ENCODE data around the gene LHPP. TPM values are rescaled to one million over a fixed set of nuclear protein-coding genes. Genes with fewer than 3 reads are reported as not detected.

Gene LHPP
- total RNA-seq, 2 donors from 2014 or later = 4.4 to 6.1 TPM

GRCh38 chr10:124508070-124508667 lies 46.5 kb downstream of the LHPP start:
- no peaks in the 10 kb centered on the region for H3K27me3 Mint-ChIP-seq
- no peak overlapping the region for H3K4me3 Mint-ChIP-seq
- H3K9me3 Mint-ChIP-seq = no peaks in the 10 kb centered on the region
- peaks cover 0 to 5% of the 10 kb centered on the region in 2 donors for H3K4me1 Mint-ChIP-seq (ENCODE audit: low read depth in 2 of 2)
- no peak for DNase-seq (ENCODE audit: low spot score)
- no peak overlapping the region for H3K27ac Mint-ChIP-seq
- H3K36me3 Mint-ChIP-seq = no peaks in the 10 kb centered on the region
- no peak for ATAC-seq

DNA sequence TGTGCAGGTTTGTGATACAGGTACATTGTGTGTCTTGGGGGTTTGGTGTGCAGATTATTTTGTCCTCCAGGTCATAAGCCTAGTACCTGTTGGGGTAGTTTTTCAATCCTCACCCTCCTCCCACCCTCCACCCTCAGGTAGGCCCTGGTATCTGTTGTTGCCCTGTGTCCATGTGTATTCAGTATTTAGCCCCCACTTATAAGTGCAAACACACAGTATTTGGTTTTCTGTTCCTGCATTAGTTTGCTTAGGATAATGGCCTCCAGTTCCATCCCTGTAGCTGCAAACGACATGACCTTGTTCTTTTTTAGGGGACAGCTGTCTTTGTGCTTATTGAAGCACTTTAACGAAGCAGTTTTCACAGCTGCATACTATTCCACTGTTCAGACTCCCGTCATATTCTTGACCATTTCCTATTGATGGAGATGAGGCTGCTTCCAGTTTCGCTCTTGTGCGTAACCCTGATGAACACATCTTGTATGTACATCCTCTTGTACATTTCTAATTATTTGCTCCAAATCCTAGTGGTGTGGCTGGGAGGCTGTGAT lies 47.4 kb downstream of the LHPP start:
- no peak overlapping the region for H3K27ac Mint-ChIP-seq
- H3K4me3 Mint-ChIP-seq = no peak overlapping the region
- H3K36me3 Mint-ChIP-seq = no peaks in the 10 kb centered on the region
- H3K27me3 Mint-ChIP-seq = no peaks in the 10 kb centered on the region
- ATAC-seq (no peak), DNase-seq (ENCODE audit: low spot score) (no peak)
- H3K9me3 Mint-ChIP-seq = no peaks in the 10 kb centered on the region
- peaks cover 0 to 5% of the 10 kb centered on the region in 2 donors for H3K4me1 Mint-ChIP-seq (ENCODE audit: low read depth in 2 of 2)

GRCh38 chr10:124509880-124510632 lies 48.4 kb downstream of the LHPP start:
- peaks cover 0 to 5% of the 10 kb centered on the region in 2 donors for H3K4me1 Mint-ChIP-seq (ENCODE audit: low read depth in 2 of 2)
- no peak for ATAC-seq
- H3K27me3 Mint-ChIP-seq = no peaks in the 10 kb centered on the region
- no peaks in the 10 kb centered on the region for H3K36me3 Mint-ChIP-seq
- H3K4me3 Mint-ChIP-seq = no peak overlapping the region
- H3K9me3 Mint-ChIP-seq = no peaks in the 10 kb centered on the region
- no peak for DNase-seq (ENCODE audit: low spot score)
- no peak overlapping the region for H3K27ac Mint-ChIP-seq

GRCh38 chr10:124510759-124511158 lies 49.1 kb downstream of the LHPP start:
- H3K4me3 Mint-ChIP-seq = no peak overlapping the region
- peaks cover 0 to 5% of the 10 kb centered on the region in 2 donors for H3K4me1 Mint-ChIP-seq (ENCODE audit: low read depth in 2 of 2)
- H3K9me3 Mint-ChIP-seq = no peaks in the 10 kb centered on the region
- no peaks in the 10 kb centered on the region for H3K27me3 Mint-ChIP-seq
- H3K27ac Mint-ChIP-seq = no peak overlapping the region
- no peaks in the 10 kb centered on the region for H3K36me3 Mint-ChIP-seq
- no peak for ATAC-seq
- no peak for DNase-seq (ENCODE audit: low spot score)

DNA sequence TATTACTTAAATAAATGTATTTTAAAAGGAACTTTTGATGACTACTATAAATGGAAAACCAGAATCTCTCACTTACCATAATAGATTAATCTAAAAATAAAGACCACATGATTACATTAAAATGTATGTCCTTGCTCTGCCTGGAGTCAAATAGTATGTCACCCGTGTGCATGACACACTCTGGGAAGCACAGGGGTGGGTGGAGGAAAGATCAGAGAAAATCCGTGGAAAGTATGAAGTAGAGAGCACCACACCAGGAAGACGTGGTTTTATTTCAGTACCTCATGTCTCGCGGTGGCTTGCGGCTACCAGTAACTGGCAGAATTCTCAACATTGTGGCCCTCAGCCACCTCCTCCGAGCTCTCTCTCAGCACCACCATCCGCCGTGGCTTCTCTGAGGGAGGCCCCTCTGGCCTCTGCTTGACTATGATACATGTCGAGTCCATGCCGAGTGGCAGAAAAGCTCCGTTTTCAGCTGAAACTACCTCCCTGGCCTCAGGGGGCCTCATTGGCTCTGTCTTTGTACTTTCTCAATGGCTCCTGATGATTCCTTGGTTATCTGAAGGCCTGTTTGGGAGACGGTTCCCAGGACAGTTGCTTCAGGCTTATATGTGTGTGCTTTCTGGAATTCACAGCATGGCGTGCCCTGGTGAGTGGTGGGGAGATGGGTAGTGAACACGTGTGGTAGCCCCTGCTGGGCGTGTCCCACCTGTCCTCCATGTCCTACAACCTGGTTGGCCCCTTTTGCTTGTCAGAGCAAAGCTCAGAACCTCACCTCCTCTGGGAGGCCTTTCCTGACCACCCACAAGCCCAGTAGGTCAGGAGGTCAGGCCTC lies 49.8 kb downstream of the LHPP start:
- no peaks in the 10 kb centered on the region for H3K9me3 Mint-ChIP-seq
- no peak overlapping the region for H3K4me3 Mint-ChIP-seq
- DNase-seq (ENCODE audit: low spot score) (no peak), ATAC-seq (no peak)
- H3K27ac Mint-ChIP-seq = no peak overlapping the region
- H3K4me1 Mint-ChIP-seq (ENCODE audit: low read depth in 2 of 2) = peaks cover 0 to 5% of the 10 kb centered on the region in 2 donors
- no peaks in the 10 kb centered on the region for H3K27me3 Mint-ChIP-seq
- H3K36me3 Mint-ChIP-seq = no peaks in the 10 kb centered on the region

DNA sequence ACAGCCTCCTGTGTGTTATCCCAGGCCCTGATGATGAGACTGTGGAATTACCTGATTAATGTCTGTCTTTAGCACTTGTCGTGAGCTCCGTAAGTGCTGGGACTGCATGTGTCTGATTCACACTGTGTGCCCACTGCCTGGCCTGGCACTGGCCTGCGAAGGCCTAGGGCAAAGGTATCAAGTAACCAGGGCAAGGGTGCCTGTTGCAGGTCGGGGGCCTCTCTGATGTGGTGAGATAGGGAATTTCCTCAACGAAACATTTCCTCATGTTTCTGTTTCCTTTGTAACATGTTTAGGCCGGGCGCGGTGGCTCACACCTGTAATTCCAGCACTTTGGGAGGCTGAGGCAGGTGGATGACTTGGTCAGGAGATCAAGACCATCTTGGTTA lies 50.4 kb downstream of the LHPP start:
- Mint-ChIP-seq H3K9me3 (no peaks in the 10 kb centered on the region), H3K36me3 (no peaks in the 10 kb centered on the region), H3K4me3 (no peak overlapping the region), H3K4me1 (ENCODE audit: low read depth in 2 of 2) (peaks cover 0 to 5% of the 10 kb centered on the region in 2 donors), H3K27ac (no peak overlapping the region), H3K27me3 (no peaks in the 10 kb centered on the region)
- no peak for ATAC-seq
- DNase-seq (ENCODE audit: low spot score) = no peak

DNA sequence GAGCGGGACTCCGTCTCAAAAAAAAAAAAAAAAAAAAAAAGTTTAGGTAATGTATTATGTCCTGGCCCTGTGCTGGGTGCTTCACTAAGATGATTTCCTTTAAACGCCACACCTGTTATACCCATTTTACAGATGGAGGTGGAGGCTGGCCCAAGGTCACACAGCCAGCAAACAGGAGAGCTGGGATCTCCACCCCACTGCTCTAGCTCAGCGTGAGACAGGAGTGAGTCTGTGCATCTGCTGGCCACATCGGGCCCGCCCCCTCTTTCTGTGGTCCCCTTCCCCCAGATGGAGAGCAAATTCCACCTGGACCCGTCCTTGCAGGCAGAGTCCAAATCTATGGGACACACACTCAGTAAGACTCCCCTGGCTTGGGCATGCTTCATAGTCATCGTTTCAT lies 51.0 kb downstream of the LHPP start:
- Mint-ChIP-seq H3K9me3 (no peaks in the 10 kb centered on the region), H3K27me3 (no peaks in the 10 kb centered on the region), H3K4me3 (no peak overlapping the region), H3K4me1 (ENCODE audit: low read depth in 2 of 2) (peaks cover 0 to 5% of the 10 kb centered on the region in 2 donors), H3K36me3 (no peaks in the 10 kb centered on the region), H3K27ac (no peak overlapping the region)
- DNase-seq (ENCODE audit: low spot score) (no peak), ATAC-seq (no peak)

GRCh38 chr10:124515244-124515970 lies 53.8 kb downstream of the LHPP start:
- Mint-ChIP-seq H3K4me3 (no peak overlapping the region), H3K36me3 (no peaks in the 10 kb centered on the region), H3K27ac (no peak overlapping the region), H3K9me3 (no peaks in the 10 kb centered on the region), H3K4me1 (ENCODE audit: low read depth in 2 of 2) (peaks cover 0 to 5% of the 10 kb centered on the region in 2 donors), H3K27me3 (no peaks in the 10 kb centered on the region)
- ATAC-seq = no peak
- DNase-seq (ENCODE audit: low spot score) = peak; percentile 25

GRCh38 chr10:124516181-124516580 lies 54.6 kb downstream of the LHPP start:
- ATAC-seq = peak in 1 of 2 donors; percentile 17
- DNase-seq (ENCODE audit: low spot score) = no peak
- H3K4me1 Mint-ChIP-seq (ENCODE audit: low read depth in 2 of 2) = peaks cover 0 to 5% of the 10 kb centered on the region in 2 donors
- H3K4me3 Mint-ChIP-seq = no peak overlapping the region
- H3K27ac Mint-ChIP-seq = no peak overlapping the region
- no peaks in the 10 kb centered on the region for H3K27me3 Mint-ChIP-seq
- no peaks in the 10 kb centered on the region for H3K36me3 Mint-ChIP-seq
- H3K9me3 Mint-ChIP-seq = no peaks in the 10 kb centered on the region

- no peaks in the 10 kb centered on the region for H3K9me3 Mint-ChIP-seq
These were observed 55.2 kb downstream of the LHPP start for GRCh38 chr10:124516746-124517397.

DNA sequence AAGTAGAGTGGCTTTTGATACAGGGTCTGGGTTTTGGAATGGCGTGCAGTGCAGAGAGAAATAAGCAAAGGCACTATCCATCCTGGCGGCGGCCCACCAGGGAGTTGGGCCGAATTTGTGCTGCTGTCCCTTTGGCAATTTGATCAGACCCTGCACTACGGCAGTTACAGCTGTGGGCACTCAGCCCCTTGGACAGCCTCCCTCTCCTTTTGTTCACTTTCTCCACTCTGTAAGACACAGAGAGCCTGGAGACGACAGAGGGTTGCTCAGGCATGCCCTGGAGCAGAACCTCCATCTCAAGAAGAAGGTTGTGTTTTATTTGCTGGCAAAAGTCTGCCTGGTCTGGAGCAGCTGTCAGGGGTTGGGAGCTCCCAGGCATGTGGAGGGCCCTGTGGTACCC lies 55.8 kb downstream of the LHPP start:
- no peaks in the 10 kb centered on the region for H3K36me3 Mint-ChIP-seq
- no peaks in the 10 kb centered on the region for H3K9me3 Mint-ChIP-seq
- ATAC-seq = no peak
- no peak overlapping the region for H3K4me3 Mint-ChIP-seq
- no peak overlapping the region for H3K27ac Mint-ChIP-seq
- DNase-seq (ENCODE audit: low spot score) = peak; percentile 40
- H3K4me1 Mint-ChIP-seq (ENCODE audit: low read depth in 2 of 2) = no peaks in the 10 kb centered on the region
- no peaks in the 10 kb centered on the region for H3K27me3 Mint-ChIP-seq

More at GRCh38 chr10:124516746-124517397, 55.2 kb downstream of the LHPP start:
- no peak for DNase-seq (ENCODE audit: low spot score)
- H3K4me3 Mint-ChIP-seq = no peak overlapping the region
- H3K27ac Mint-ChIP-seq = no peak overlapping the region
- H3K4me1 Mint-ChIP-seq (ENCODE audit: low read depth in 2 of 2) = no peaks in the 10 kb centered on the region
- no peaks in the 10 kb centered on the region for H3K27me3 Mint-ChIP-seq
- no peaks in the 10 kb centered on the region for H3K36me3 Mint-ChIP-seq
- ATAC-seq = no peak

DNA sequence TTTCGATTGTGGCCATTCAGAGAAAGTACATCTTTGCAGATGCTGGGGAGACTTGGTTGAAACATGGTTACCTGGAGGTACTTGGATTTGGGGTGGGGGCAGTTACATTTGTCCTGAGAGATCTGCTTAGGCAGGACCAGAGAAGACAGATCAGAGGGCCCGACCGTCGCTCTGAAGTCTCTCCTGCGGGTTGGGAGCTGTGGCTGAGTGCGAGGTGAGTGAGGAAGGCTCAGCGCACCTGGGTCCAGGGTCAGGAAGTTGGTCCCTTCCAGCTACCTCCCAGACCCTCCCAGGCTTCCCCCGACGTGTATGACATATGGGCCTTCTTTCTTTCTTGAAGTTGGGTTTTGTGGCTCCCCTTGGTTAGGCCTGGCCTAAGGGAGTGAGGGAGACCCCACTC lies 56.3 kb downstream of the LHPP start:
- DNase-seq (ENCODE audit: low spot score) (no peak), ATAC-seq (no peak)
- Mint-ChIP-seq H3K4me1 (ENCODE audit: low read depth in 2 of 2) (no peaks in the 10 kb centered on the region), H3K27ac (no peak overlapping the region), H3K27me3 (no peaks in the 10 kb centered on the region), H3K36me3 (no peaks in the 10 kb centered on the region), H3K9me3 (no peaks in the 10 kb centered on the region), H3K4me3 (no peak overlapping the region)

- Mint-ChIP-seq H3K36me3 (no peaks in the 10 kb centered on the region), H3K4me3 (no peak overlapping the region), H3K4me1 (ENCODE audit: low read depth in 2 of 2) (no peaks in the 10 kb centered on the region), H3K27ac (no peak overlapping the region), H3K9me3 (no peaks in the 10 kb centered on the region), H3K27me3 (no peaks in the 10 kb centered on the region)
- DNase-seq (ENCODE audit: low spot score) (no peak), ATAC-seq (no peak)
These were observed 56.7 kb downstream of the LHPP start for GRCh38 chr10:124518366-124518765.
